ENCODE measurements around the gene FLOT1. TPM values are rescaled to one million over a fixed set of nuclear protein-coding genes. Genes with fewer than 3 reads are reported as not detected.
A peak's percentile ranks its signal among the peaks of the same experiment; 100 is the strongest.

The FLOT1 gene
- total RNA-seq, 2 experiments from 2014 or later = 31.6 TPM

- Mint-ChIP-seq H3K36me3 (ENCODE audit: low read depth) (peaks cover 87% of the 10 kb centered on the region), H3K4me3 (no peak overlapping the region), H3K27ac (no peak overlapping the region), H3K4me1 (ENCODE audit: low read depth) (no peaks in the 10 kb centered on the region), H3K9me3 (no peaks in the 10 kb centered on the region), H3K27me3 (no peaks in the 10 kb centered on the region)
- Histone ChIP-seq H3K9me3 (ENCODE audit: control insufficient read depth in 1 of 2, insufficient read depth in 1 of 2, low read length in 2 of 2) (no peaks in the 10 kb centered on the region), H3K4me3 (ENCODE audit: low read length) (no peak overlapping the region), H3K4me1 (ENCODE audit: insufficient read depth, low read length) (no peaks in the 10 kb centered on the region), H3K27me3 (ENCODE audit: control insufficient read depth in 1 of 2, insufficient read depth in 2 of 2, low read length in 2 of 2) (no peaks in the 10 kb centered on the region), H3K36me3 (ENCODE audit: insufficient read depth, low read length) (peaks cover 54% of the 10 kb centered on the region), H3K27ac (ENCODE audit: low read depth in 1 of 2, low read length in 2 of 2) (no peak overlapping the region)
- peak in 1 of 14 experiments; percentile 1 for DNase-seq
- CTCF ChIA-PET = interaction anchor here (1.6 kb wide), 1 partner anchor 28 kb away, joined by 4 read pairs; no protein-coding TSS in a partner anchor
- intact Hi-C loops (cut with DNase I, micrococcal nuclease) = no loop called here
- no peak for ATAC-seq (ENCODE audit: poor library complexity)
- no peak for TF ChIP-seq CTCF (IDR thresholded peaks at IDR 0.05)
- POLR2A ChIA-PET = interaction anchor here (1.0 kb wide), 1 partner anchor 10 kb away, joined by 3 read pairs; the partner anchor contains the start of gene MDC1
Observed at GRCh38 chr6:30707281-30707850, 35.1 kb downstream of the FLOT1 start.

- H3K36me3 Mint-ChIP-seq (ENCODE audit: low read depth) = peaks cover 79% of the 10 kb centered on the region
- no peak overlapping the region for H3K4me3 Mint-ChIP-seq
- no peak for TF ChIP-seq CTCF (IDR thresholded peaks at IDR 0.05)
- Histone ChIP-seq H3K27ac (ENCODE audit: low read depth in 1 of 2, low read length in 2 of 2) (no peak overlapping the region), H3K4me3 (ENCODE audit: low read length) (no peak overlapping the region), H3K4me1 (ENCODE audit: insufficient read depth, low read length) (no peaks in the 10 kb centered on the region), H3K9me3 (ENCODE audit: control insufficient read depth in 1 of 2, insufficient read depth in 1 of 2, low read length in 2 of 2) (no peaks in the 10 kb centered on the region), H3K27me3 (ENCODE audit: control insufficient read depth in 1 of 2, insufficient read depth in 2 of 2, low read length in 2 of 2) (no peaks in the 10 kb centered on the region), H3K36me3 (ENCODE audit: insufficient read depth, low read length) (peaks cover 37% of the 10 kb centered on the region)
- intact Hi-C loops (cut with DNase I, micrococcal nuclease) = no loop called here
- POLR2A ChIA-PET = interaction anchor here (1.7 kb wide), 1 partner anchor 12 kb away, joined by 9 read pairs; the partner anchor contains the start of gene MDC1
- H3K27ac Mint-ChIP-seq = no peak overlapping the region
- no peak for DNase-seq
- CTCF ChIA-PET = interaction anchor here (2.1 kb wide), 1 partner anchor 27 kb away, joined by 6 read pairs; no protein-coding TSS in a partner anchor
- H3K27me3 Mint-ChIP-seq = no peaks in the 10 kb centered on the region
- no peaks in the 10 kb centered on the region for H3K9me3 Mint-ChIP-seq
- H3K4me1 Mint-ChIP-seq (ENCODE audit: low read depth) = no peaks in the 10 kb centered on the region
- no peak for ATAC-seq (ENCODE audit: poor library complexity)
Observed at GRCh38 chr6:30705620-30706019, 36.9 kb downstream of the FLOT1 start.

- no peaks in the 10 kb centered on the region for H3K4me1 ChIP-seq (ENCODE audit: insufficient read depth, low read length)
- H3K9me3 ChIP-seq (ENCODE audit: control insufficient read depth in 1 of 2, insufficient read depth in 1 of 2, low read length in 2 of 2) = no peaks in the 10 kb centered on the region
- no peaks in the 10 kb centered on the region for H3K27me3 ChIP-seq (ENCODE audit: control insufficient read depth in 1 of 2, insufficient read depth in 2 of 2, low read length in 2 of 2)
- TF ChIP-seq CTCF (IDR thresholded peaks at IDR 0.05) = no peak
- DNase-seq (no peak), ATAC-seq (ENCODE audit: poor library complexity) (no peak)
- POLR2A ChIA-PET = interaction anchor here (1.2 to 1.8 kb wide), 2 partner anchors 13 to 22 kb away, joined by 4 to 9 read pairs; partner anchors contain the start of gene MDC1
- Mint-ChIP-seq H3K9me3 (no peaks in the 10 kb centered on the region), H3K4me3 (no peak overlapping the region), H3K27me3 (no peaks in the 10 kb centered on the region), H3K36me3 (ENCODE audit: low read depth) (peaks cover 77% of the 10 kb centered on the region), H3K4me1 (ENCODE audit: low read depth) (no peaks in the 10 kb centered on the region), H3K27ac (no peak overlapping the region)
- intact Hi-C loops (cut with DNase I, micrococcal nuclease) = no loop called here
- no peak overlapping the region for H3K4me3 ChIP-seq (ENCODE audit: low read length)
- peaks cover 41% of the 10 kb centered on the region for H3K36me3 ChIP-seq (ENCODE audit: insufficient read depth, low read length)
- H3K27ac ChIP-seq (ENCODE audit: low read depth in 1 of 2, low read length in 2 of 2) = no peak overlapping the region
- CTCF ChIA-PET = interaction anchor here (1.0 to 2.1 kb wide), 3 partner anchors 25 to 78 kb away, joined by 3 to 6 read pairs (median 4); no protein-coding TSS in a partner anchor
Observed at GRCh38 chr6:30703821-30704220, 38.7 kb downstream of the FLOT1 start.

Measured in CD4-positive, alpha-beta T cell (primary cell).